Pulmonary artery endothelial cell (primary cell): ENCODE data around the gene ANKS1B. TPM values are rescaled to one million over a fixed set of nuclear protein-coding genes. Genes with fewer than 3 reads are reported as not detected.
"Not testable (repeated sequence)": the region's sequence is repeated elsewhere in the genome, so short reads cannot be mapped to it uniquely, and the experiment has no call there.

Source experiments
- DNase-seq: peaks from one replicate; pipeline ENCODE4 v3.0.0-alpha.2; 2011; ENCODE audit warnings: low read depth, low spot score
- total RNA-seq: library from RNA; depleted of rRNA; stranded (reverse); fragments of >200 nt; gene quantifications from 2 replicates; pipeline ENCODE4 v1.2.3, GENCODE V29; 2014

Gene ANKS1B
- 0.07 and 0.28 TPM in 2 replicates for total RNA-seq

DNA sequence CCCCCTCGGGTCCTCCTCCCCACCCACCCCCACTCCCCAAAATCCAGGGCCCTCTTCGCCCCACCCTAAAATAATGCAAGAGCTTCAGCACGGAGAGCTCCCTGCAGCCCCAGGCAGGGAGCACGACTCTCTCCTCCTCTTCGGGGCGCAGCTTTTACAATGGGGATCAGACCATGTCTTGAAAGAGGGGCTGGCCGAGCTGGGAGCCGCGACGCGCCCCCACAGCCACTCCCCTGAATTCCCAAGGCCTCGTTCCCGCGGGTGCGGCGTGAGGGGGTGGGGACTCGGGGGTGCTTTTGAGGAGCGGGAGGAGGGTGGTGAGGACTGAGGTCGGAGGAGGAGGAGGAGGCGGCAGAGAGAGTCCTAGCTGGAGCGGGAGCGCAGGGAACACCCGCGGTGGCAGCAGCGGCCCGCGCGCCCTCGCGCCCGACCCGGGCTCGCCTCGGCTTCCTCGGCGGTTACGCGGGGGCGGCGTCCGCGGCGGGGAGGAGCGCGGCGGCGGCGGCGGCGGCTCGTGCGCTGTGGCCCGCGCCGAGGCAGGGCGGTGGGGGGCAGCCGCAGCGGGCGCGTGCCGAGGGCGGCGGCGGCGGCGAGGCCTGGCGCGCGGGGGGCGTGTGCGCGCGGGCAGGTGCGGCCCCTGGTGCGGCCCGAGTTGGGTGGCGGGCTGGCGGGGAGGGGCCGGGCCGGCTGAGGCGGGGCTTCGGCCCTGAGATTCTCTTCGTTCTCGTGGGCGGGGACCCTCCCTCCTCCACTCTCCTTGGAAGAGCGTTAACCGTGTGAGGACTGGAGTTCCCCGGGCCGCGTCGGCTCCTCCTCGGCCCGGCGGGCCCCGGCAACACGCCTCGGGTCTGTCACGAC lies at the start of gene ANKS1B:
Gene ANKS1B, minus strand, starts transcription at position 666 of the 858 bp plus-strand sequence. CDS start 699 bp downstream, outside the sequence.
- DNase-seq: no peak

DNA sequence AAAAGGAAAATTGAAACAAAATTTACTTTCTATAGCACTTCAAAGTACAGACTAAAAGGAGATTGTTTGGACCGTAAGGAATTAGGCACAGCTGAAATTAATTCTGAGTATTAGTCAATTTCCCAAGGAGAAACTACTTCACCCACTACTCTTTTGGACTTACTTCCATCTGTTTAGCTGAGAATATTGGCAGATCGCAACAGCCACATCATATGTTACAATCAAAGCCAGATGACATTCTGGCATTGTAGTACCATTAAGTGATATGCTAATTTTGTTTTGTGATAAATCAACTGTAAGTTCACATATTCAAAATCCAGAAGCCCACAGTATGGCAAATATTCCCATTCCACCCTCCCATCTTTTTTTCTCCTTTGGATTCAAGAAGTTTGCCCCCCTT lies 47.1 kb upstream of the ANKS1B start:
- no peak for DNase-seq

DNA sequence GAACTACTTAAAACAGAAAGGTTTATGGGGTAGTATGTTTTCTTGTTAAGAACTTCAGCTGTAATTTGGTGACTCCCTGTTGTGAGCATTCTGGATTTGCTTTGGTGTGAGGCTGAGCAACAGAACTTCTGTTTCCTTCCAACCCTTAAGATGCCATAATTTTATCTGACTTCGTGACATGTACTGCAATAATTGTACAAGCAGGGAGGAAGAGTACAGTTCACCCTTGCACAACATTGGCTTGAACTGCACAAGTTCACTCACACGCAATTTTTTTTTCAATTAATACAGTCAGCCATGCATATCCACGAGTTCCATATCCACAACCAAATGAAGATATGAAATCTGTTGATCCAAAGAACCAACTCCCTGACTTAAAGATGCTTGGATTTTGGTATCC lies 42.9 kb upstream of the ANKS1B start:
- no peak for DNase-seq

DNA sequence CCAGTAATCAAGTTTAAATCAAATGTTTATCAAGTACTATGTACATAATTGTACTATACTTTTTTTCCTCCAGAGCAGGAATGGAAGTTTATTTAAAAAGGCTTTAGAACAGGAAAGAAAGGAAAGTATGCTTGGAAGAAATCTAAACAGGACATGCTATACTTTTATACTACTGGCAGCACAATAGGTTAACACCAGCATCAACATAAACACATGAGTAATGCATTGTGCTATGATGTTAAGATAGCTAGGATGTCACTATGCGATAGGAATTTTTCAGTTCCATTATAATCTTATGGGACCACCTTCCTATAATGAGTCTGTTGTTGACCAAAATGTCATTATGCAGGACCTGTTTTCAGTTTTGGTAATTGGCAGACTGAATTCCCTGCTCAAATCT lies 41.5 kb upstream of the ANKS1B start:
- DNase-seq: no peak

DNA sequence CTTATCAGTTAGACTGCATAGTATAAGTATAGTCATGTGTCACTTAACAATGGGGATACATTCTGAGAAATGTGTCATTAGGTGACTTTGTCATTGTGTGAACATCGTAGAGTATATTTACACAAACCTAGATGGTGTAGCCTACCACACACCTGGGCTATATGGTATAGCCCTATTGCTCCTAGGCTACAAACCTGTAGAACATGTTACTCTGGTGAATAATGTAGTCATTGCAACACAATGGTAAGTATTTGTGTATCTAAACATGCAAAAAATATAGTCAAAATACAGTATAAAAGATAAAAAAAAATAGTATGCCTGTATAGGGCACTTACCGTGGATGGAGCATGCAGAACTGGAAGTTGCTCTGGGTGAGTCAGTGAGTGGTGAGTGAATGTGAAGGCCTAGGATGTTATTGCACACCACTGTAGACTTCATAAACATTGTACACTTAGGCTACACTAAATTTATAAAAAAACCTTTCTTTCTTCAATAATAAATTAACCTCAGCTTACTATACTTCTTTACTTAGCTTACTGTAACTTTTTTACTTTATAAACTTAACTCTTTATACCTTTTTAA lies 40.3 kb upstream of the ANKS1B start:
- DNase-seq: no peak

DNA sequence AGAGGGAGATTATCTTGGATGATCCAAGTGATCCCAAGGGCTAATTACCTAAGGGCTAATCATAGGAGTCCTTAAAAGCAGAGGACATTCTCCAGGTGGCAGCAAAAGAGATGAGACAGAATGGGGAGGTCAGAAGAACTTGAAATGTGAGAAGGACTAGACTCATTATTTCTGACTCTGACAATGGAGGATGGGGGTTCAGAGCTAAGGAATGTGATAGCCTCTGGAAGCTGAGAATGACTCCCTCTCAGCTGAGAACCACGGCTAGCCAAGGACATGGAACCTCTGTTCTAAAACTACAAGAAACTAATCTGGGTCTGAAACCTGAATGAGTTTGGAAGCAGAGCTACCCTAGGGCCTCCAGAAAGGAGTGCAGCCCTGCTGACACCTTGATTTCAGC lies 35.6 kb upstream of the ANKS1B start:
- no peak for DNase-seq

DNA sequence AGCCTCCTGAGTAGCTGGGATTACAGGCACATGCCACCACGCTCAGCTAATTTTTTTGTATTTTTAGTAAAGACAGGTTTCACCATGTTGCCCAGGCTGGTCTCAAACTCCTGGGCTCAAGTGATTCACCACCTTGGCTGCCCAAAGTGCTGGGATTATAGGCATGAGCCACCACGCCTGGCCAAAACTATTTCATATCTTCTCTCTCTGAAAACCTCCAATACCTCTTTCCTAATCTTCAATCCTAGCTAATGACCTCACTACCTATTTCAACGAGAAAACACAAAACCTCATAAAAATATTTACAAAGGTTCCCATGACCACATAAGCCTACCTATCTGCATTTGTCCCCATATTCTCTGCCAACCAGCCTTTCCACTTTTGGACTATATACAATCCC lies 32.3 kb upstream of the ANKS1B start:
- no peak for DNase-seq

DNA sequence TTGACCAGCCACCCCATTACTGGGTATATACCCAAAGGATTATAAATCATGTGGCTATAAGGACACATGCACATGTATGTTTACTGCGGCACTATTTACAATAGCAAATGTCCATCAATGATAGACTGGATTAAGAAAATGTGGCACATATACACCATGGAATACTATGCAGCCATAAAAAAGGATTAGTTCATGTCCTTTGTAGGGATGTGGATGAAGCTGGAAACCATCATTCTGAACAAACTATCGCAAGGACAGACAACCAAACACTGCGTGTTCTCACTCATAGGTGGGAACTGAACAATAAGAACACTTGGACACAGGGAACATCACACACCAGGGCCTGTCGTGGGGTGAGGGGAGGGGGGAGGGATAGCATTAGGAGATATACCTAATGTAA lies 31.6 kb upstream of the ANKS1B start:
- DNase-seq: not testable (repeated sequence)

DNA sequence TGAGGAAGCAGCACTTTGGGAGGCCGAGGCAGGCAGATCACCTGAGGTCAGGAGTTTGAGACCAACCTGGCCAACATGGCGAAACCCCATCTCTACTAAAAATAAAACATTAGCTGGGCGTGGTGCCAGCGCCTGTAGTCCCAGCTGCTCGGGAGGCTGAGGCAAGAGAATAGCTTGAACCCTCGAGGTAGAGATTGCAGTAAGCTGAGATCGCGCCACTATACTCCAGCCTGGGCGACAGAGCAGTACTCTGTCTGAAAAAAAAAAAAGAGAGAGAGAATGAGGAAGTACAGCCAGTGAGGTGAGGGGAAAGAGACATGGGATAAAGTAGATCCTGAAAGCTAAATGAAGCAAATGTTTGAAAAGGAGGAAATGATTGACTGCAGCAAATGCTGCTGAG lies 21.1 kb upstream of the ANKS1B start:
- not testable (repeated sequence) for DNase-seq

DNA sequence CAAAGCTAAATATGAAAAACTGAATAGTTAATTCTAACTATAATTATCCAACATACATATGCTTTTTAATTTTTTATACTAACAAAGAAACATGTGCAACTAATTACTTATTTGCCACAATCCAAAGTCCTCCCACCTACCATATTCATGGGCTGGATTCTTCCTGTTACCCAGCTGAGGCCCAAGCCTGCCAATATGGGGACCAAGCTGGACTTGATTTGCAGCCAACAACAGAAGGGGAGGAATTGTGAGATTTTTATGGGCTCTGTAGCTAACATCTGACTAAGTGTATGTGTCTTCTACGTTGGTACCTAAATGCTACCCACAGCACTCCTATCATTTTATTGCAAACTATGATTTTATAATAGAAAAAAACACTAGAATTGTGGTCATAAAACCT lies 13.1 kb upstream of the ANKS1B start:
- DNase-seq: no peak

DNA sequence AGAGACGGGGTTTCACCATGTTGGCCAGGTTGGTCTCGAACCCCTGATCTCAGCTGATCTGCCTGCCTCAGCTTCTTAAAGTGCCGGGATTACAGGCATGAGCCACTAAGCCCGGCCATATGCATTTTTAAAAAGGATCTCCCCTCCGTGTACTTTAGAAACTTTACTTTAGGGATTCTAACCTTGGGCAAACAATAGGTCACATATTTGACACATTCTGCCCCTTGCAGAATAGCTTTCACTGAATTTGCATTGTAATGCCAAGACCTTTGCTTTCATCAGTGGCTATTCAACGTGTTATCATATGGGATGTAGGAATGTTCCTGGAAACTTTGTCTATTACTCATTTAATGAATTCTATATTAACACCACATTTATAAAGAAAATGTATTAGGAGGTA lies 11.4 kb upstream of the ANKS1B start:
- no peak for DNase-seq

DNA sequence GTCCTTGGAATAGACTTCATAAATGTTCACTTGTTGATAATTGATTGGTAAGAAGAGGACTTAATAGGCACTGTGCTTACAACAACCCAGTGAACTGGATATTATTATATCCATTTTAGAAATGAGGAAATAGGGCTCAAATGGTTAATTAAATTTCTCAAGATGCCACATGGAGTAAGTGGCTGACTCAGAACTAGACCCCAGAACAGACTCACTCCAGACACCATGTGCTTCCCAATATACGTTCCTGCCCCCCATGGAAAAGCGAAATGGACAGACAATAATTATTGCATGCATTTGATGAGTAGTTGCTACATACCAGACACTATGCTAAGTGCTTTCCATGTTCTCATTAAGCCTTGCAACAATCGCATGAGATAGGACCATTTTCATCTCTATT lies 895 bp upstream of the ANKS1B start:
- no peak for DNase-seq

DNA sequence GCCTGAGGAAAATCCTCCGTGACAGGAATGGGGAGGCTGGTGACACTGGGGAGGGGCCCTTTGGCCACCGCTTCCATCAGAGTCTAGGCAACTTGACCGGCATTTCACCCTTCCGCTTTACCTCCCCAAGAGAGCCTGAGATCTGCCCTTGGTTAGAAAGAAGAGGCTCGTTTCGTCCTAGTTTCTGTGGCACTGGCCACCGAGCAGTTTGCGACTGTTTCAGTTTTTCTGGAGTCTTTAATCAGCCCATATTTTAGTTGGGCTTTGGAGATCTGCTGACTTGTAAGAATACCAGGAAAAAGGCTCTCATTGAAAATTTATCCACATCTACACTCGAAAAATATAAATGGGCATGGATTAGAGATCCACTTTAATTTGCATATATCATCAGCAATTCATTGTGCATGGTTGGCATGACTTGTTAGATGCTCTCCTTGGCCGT lies 414 bp upstream of the ANKS1B start:
- no peak for DNase-seq

DNA sequence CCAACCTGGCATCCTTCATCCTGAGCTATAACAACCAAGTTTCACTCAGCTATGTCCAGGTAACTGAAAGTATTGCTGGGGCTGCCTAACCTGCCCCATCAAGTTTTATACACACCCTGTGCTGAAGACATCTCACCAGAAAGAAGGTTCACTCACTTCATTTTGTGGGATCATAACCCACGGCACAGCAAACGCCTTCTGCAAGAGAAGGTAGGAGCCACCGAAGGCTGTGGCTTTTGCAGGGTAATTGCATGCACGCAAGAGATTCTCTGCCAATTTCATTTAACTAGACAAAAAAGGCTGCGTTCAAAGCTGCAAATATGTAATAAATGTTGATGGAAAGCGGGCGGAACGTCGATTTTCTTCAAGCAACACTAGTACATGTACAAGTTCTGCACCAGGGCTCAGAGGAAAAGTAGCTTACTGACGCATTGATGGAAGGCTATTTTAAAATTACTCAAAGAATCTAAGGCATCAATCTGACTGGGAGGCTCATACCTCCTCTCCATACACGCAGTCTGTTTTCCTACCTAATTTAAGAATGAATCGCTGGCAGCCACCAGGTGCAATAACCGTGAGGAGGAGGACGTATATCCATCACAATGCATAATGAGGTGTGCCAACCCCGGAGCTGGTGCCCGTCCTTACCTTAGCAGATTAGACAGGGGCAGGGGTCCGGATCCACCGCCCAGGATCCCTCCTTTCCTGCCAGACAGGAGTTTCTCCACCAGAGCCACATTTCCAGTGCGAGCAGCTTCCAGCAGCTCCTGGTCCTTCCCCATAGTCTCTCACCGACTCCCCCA lies 1.1 kb downstream of the ANKS1B start:
- DNase-seq: no peak

DNA sequence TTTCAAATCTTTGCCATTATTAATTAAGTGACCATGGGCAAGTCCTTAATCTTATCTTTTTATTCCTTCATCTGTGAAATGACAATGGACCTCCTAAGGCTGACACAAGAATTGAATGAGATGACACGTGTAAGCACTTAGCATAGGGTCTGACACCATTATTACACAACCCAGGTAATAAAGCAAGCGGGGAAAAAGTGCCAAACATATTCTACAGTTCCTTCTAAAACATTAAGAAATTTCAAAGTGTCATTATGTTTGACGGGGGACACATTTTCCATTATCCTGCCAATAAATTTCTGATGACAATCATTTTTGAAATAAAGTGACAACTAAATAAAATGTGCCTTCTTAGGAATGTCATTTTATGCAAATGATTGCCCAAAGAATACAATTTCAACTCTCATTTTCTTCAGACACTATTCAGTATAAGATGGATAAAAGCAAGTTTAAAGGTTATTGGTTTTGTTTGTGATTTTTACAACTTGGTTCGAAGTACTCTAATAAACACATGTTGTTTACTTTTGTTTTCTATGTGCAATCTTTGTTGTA lies 3.0 kb downstream of the ANKS1B start:
- DNase-seq: no peak

DNA sequence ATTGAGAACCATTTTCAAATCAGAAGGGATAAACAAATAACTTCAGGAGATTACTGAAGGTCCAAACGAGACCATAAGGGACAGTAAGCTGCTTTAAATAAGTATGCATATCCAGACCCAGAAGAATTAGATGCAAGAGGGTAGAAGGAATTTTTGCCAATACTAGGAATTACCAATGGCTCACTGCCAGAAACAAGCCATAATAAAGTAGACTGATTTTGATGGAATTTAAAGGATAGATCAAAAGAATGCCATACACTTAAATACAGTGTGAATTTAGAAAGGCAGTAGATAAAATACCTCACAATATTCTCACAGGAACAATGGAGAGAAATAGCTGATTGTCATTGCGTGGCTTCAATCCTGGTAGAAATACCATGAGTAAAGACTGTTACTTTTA lies 5.3 kb downstream of the ANKS1B start:
- no peak for DNase-seq

DNA sequence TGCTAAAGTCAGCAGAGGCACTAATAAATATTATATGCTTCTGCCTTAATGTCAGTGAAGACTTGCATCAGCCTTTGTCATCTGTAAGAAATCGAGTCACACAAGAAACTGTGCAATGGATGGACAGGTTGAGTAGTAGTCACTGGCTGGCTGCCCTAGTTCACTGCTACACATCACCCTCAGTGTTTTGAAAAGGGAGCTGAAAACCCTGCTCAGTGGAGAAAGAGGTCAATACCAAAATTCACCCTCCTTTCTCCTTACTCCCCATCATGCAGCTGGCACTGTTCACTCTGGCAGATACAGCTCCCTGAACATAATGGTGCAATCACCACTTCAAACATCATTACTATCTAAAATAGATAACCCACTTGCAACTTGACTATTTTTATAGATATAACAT lies 6.6 kb downstream of the ANKS1B start:
- DNase-seq: no peak

DNA sequence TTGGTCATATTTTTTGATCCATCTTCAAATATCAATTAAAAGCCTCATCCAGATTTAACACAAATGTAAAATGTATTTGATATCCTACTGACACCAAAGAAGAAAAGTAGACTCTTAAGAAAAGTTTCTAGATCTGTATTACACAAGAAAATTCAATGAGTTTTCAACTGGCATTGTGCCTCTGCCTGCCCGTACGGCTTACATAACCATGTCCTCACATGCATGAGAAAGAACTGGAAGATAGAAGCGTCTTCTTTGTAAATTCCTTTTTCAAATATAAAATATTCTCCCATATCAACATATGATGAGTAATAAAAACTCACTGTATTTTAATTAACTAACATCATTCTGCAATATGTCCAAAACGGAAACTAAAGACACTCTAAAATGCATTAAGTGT lies 7.2 kb downstream of the ANKS1B start:
- no peak for DNase-seq

DNA sequence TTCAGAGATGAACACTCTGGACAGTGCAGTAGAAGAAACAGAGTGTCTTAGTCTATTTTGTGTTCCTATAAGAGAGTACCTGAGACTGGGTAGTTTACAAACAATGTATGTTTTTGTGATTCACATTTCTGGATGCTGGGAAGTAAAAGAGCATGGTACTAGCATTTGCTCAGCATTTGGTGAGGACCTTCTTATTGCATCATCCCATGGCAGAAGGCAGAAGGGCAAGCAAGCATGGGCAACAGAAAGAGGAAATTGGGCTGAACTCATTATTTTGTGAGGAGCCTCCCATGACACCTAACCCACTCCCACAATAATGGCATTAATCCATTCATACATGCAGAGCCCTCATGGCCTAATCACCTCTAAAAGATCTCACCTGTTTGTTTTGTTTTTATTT lies 8.0 kb downstream of the ANKS1B start:
- no peak for DNase-seq

DNA sequence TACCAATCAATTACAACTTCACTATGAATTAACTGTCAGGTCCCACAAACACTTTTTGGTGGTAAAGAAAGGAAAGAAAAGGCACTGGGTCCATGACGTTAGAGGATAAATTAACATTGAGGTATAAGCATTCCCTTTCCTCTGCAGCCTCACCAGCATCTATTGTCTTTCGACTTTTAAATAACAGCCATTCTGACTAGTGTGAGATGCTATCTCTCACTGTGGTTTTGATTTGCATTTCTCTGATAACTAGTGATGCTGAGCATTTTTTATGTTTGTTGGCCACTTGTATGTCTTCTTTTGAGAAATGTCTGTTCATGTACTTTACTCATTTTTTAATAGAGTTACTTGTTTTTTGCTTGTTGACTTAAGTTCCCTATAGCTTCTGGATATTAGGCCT lies 9.4 kb downstream of the ANKS1B start:
- DNase-seq: no peak

DNA sequence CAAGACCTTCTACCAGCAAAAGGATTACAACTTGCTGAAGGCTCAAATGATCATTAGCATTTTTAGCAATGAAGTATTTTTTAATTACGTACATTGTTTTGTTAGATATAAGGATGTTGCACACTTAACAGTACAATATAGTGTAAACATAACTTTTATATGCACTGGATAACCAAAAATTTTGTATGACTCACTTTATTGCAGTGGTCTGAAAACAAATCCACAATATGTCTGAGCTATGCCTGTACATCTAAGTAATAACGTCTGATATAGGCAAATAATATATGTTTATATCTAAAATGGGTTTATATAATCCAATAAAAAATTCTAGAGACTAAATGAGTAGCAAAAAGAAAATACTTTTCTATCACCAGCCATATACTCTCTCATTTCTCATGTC lies 10.6 kb downstream of the ANKS1B start:
- DNase-seq: no peak

DNA sequence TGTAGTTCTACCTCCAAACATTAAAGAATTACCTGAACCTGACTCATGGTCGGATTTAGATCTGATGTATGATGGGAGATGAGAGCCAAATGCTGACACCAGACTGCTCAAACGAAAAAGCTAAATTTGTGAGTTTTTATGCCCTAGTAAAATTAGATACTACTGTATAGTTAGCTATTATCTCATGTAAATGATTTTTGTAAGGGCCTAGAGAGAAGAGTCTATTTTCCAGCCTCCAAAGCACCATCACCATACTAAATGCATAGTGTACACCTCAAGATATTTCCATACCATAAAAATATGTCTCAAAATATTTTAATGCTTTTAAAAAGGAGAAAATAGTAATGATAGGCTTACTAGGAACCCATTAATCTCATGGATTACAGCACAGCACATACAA lies 18.3 kb downstream of the ANKS1B start:
- DNase-seq: no peak
